DMS79 (cell line): Measurements from ENCODE around the gene OR56A5.
"Not testable (repeated sequence)": the region's sequence is repeated elsewhere in the genome, so short reads cannot be mapped to it uniquely, and the experiment has no call there.

Experiments
- DNase-seq: peaks from one replicate; lab custom pipeline; 2025; lab: John Stamatoyannopoulos, UW

The OR56A5 gene

GRCh38 chr11:5968394-5968793 is at the start of gene OR56A5:
TSS of gene OR56A5 (minus strand) at chr11:5968494. CDS start at chr11:5968494, 0 bp downstream.
- no peak for DNase-seq

DNA sequence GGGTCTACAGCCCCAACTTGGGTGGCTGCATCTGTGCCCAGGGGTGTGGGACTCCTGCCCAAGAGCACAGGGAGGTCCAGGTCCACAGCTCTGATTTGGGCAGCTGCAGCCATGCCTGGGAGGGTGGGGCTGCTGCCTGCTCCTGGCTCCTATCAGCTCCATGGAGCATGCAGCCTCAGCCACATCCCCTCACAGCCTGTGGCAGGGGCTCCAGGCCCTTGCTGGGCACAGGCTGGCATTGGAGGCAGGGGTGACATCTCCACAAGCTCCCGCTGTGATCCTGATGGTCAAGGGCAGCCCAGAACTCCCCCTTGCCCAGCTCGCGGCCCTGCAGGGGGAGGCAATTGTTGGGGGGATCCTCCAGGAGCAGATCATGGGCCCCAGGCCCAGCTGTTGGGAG is 44.7 kb upstream of the OR56A5 start:
- DNase-seq = no peak

DNA sequence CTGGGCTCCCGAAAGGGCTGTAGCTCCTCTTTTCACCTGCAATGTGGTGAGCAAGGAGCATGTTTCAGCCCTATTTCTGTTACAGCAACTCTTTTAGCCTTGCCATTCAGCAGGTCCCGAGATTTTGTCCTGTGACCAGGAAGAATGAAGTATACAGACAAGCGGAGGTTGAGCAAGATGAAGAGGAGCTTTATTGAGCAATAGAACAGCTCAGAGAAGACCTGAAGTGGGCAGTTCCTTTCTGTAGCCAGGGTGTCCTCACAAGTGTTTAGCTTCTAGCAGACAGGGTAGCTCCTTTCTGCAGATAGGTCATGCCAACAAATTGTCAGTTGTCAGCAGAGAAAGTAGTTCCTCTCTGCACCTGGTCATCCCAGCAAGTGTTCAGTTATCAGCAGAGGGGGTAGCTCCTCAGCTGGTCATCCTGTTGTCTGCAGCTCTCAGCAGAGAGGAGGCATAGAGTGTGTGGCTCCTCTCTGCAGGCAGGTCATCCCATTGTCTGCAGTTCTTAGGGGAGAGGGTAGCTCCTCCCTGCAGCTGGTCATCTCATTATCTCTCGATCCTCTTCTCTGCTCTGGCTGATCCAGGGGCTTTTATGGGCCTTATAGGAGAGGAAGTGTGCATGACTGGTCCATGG is 43.9 kb upstream of the OR56A5 start:
- DNase-seq = no peak

DNA sequence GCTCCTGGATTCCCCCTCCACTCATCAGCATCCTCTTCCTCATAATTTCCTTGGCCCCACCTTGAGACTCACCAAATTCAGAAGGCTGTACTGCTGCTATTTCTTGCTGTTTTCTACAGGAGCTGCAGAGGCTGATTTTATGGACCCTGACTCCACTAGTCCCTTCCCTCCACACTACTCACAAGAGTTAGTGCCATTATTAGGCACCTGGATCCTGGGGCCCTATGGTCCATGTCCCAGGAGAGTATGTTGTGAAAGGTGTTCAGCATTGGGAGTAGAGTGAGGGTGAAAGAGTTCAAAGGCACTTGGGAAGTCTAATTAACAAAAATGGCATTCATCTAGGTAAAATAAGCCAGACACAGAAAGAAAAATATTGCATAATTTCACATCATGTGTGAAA is 38.6 kb upstream of the OR56A5 start, which contains the start of gene OR56A4:
Gene OR56A4, minus strand, starts transcription at position 101 of the 400 bp plus-strand sequence. CDS start 3,954 bp downstream, outside the sequence.
- no peak for DNase-seq

DNA sequence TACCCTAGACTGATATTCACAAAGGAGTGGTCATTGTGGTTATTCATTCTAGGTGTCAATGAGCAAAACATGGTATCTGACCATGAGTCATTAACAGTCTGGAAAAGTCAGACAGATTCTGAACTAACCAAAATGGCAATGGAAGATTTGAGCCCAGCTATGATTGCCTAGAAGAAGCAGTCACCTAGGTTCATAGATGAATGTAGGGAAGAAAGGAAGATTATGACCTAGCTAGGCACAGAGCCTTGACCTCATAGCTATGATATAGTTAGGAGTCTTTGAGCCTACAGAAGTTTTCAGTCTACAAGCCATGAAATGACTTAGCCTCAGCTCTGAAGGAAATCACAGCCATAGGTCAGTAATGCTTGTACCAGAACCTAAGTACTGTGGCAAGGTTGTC is 38.1 kb upstream of the OR56A5 start:
- no peak for DNase-seq

DNA sequence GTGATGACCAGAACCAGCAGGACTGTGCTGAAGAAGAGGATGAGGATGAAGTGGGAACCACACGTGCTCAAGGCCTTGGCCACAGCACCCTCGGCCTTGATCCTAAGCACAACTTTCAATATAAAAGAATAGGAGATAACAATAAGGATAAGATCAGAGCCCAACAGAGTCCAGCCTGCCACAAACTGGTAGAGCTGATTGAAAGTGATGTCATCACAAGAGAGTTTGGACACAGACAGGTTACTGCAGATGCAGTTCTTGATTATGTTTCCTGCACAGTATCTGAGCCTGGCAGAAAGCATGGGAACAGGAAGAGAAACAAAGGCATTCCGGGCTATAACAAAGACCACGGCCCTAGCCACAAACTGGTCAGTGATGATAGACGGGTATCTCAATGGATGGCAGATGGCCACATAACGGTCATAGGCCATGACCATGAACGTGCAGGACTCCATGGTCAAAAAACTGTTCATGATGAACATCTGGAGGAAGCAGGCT is 34.0 kb upstream of the OR56A5 start:
- no peak for DNase-seq

- no peak for DNase-seq
Measured at GRCh38 chr11:5994791-5995190, 26.5 kb upstream of the OR56A5 start.

- DNase-seq = no peak
Measured at GRCh38 chr11:5992604-5993251, 24.4 kb upstream of the OR56A5 start.

GRCh38 chr11:5992150-5992549 is 23.9 kb upstream of the OR56A5 start:
- no peak for DNase-seq

- no peak for DNase-seq
Measured at GRCh38 chr11:5989203-5989602, 20.9 kb upstream of the OR56A5 start.

GRCh38 chr11:5986885-5987284 is 18.6 kb upstream of the OR56A5 start, which contains the start of gene OR52L1:
TSS of gene OR52L1 (minus strand) at chr11:5986985. CDS start at chr11:5986930, 55 bp downstream.
- DNase-seq = no peak

DNA sequence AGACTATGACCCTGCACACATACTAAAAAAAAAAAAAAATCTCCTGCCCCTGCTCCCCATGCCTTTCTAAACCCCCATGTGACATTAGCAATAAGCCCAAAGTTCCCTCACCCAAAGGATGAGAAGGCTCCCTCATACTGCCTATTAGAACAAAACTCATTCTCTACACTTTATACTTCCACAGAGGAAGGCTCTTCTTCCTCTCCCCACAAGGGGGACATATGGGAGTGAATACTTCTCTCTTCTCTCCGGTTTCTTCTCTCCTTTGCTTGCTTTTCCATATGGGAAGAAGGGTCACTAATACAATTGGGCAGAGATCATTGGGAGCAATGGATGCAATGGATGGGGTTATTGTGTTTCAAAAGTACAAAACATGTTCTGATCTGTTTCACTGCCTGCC is 15.1 kb upstream of the OR56A5 start:
- DNase-seq = no peak

DNA sequence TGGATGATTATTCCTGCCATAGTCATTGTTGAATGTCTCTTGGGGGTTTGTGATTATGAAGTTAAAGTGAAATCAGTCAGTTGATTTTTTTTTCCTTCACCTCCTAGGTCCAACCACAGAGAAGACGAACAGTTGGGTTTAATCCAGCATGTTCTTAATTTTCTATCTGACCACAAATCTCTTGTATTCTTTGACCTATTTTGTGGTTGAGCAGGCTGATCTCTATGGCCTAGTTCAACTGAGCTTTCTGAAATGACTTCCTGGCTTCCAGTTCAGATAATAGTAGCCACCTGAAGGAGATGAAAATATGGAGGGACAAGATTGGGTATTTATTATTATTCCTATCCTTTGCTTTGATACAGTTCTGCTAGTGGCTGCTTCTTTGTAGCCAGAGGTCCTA is 5.2 kb upstream of the OR56A5 start:
- DNase-seq = no peak

GRCh38 chr11:5967708-5968107 is 586 bp downstream of the OR56A5 start:
- DNase-seq = no peak

DNA sequence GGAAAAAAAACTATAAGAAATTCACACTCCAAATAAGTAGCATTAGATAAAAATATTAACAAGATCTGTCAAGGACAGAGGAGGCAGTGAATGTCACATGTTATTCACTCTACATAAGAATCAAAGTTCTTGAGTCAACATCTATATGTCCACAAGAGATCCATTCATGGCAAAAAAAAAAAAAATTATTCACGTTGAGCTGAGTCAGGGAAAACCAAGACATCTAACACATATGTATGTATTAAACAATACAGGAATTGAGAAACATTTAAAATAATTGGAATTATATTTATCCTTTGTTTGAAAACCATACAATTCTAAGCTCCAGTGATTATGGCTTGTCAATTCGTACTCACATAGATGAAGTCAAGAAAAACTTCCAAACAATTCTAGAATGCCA is 1.3 kb downstream of the OR56A5 start:
- no peak for DNase-seq

DNA sequence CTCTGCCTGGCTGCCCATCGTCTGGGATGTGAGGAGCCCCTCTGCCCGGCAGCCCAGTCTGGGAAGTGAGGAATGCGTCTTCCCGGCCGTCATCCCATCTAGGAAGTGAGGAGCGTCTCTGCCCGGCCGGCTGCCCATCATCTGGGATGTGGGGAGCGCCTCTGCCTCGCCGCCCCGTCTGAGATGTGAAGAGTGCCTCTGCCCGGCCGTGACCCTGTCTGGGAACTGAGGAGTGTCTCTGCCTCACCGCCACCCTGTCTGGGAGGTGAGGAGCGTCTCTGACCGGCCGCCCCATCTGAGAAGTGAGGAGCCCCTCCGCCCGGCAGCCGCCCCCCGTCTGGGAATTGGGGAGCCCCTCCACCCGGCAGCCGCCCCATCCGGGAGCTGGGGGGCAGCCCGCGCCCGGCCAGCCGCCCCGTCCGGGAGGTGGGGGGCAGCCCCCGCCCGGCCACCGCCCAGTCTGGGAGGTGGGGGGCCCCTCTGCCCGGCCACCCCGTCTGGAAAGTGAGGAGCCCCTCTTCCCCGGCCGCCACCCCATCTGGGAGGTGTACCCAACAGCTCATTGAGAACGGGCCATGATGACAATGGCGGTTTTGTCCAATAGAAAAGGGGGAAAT is 7.5 kb downstream of the OR56A5 start:
- not testable (repeated sequence) for DNase-seq

- no peak for DNase-seq
Measured at GRCh38 chr11:5955586-5955985, 12.7 kb downstream of the OR56A5 start.

DNA sequence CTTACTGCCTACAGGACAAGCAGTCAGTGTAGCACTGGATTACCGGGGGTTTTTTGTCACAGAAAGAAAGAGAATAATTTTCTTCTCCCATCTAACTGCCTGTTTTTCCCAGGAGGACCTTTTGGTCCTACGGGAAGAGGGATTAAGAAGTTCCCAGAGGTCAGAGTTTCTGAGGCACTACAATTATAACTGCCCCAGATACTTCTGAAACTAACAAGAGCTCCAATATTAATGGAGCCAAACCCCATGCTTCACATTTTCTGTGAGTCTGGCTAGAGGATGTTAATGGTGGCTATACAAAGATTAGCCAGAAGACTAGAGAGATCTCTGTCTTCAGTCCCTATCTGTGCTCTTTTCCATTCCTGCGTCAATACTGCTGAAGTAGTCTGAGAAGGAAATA is 26.3 kb downstream of the OR56A5 start, which contains the start of gene OR56A3:
Gene OR56A3, plus strand, starts transcription at position 301 of the 400 bp plus-strand sequence. CDS start 5,096 bp downstream, outside the sequence.
- no peak for DNase-seq

DNA sequence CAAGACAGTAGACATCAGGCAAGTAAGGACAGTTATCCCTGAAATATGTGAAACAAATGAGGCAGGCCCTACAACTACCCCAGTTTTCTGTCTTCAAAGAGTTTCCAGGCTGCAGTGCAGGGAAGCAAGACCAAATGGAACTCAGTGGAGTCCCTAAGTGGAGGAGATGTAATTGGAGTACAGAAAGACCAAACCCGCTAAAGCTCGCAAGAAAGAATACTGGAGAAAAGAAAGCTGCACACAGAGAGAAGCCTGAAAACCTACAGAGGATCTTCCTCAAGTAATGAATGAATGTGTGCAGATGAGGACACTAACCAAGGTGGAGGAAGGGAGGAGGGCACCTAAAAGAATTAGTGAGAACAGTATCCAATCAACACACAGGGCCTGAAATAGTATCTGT is 27.5 kb downstream of the OR56A5 start:
- DNase-seq = no peak

DNA sequence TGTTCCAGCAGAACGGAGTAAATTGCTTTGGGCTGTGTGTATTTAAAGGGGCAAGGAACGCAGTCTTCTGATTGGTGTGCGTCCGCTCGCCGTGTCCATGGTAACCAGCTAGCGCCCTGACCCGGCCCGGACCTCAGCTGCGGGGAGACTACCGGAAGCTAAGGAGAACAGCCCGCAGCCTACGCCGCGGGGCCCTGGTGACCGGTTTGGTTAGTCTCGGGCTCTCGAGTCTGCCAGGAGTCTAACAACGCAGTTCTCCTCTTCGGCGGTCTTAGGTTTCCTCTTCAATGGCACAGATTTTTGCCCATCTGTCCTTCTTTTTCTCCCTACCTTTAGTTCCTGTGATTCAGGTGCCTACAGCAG is 29.7 kb downstream of the OR56A5 start:
- no peak for DNase-seq

- DNase-seq = no peak
Measured at GRCh38 chr11:5937868-5938602, 30.3 kb downstream of the OR56A5 start.

GRCh38 chr11:5933116-5933515 is 35.2 kb downstream of the OR56A5 start:
- no peak for DNase-seq
